ENCODE data around the gene HBZ. TPM values are rescaled to one million over a fixed set of nuclear protein-coding genes. Genes with fewer than 3 reads are reported as not detected.

HBZ gene
- total and polyA plus RNA-seq, 7 donors, result 0.05 to 0.12 (median 0.11) TPM; not detected in 4

- intact Hi-C loops (cut with DNase I), result loop anchor here (1.0 to 2.0 kb wide), 2 partner anchors 75 kb away; no protein-coding TSS in a partner anchor
- ATAC-seq (peak in 1 of 4 donors; percentile 16), DNase-seq (peak in 1 of 2 donors; percentile 85)
- WGBS, 3 donors, result 5 to 8% (median 8%) methylated on average over 22 of the region's 22 CpGs
- peaks cover 0 to 48% (median 18%) of the 10 kb centered on the region in 3 donors for H3K27me3 ChIP-seq (ENCODE audit: insufficient read depth in 3 of 3, low read length in 2 of 3)
- no peaks in the 10 kb centered on the region for H3K9me3 ChIP-seq
- H3K4me3 ChIP-seq, result peak overlapping the region; percentile 49
- H3K4me1 ChIP-seq, result peaks cover 11% of the 10 kb centered on the region
- no peaks in the 10 kb centered on the region for H3K36me3 ChIP-seq (ENCODE audit: insufficient read depth in 1 of 2, low read depth in 1 of 2)
- TF ChIP-seq CTCF (IDR thresholded peaks at IDR 0.05), result peak; percentile 93
- no peak overlapping the region for H3K27ac ChIP-seq
Measured at GRCh38 chr16:181565-182021, 29.1 kb downstream of the HBZ start.

GRCh38 chr16:183005-183404, 30.6 kb downstream of the HBZ start:
- Histone ChIP-seq H3K4me1 (peaks cover 11% of the 10 kb centered on the region), H3K27ac (no peak overlapping the region), H3K9me3 (no peaks in the 10 kb centered on the region), H3K4me3 (no peak overlapping the region), H3K36me3 (ENCODE audit: insufficient read depth in 1 of 2, low read depth in 1 of 2) (peaks cover 5 to 9% of the 10 kb centered on the region in 2 donors), H3K27me3 (ENCODE audit: insufficient read depth in 3 of 3, low read length in 2 of 3) (peaks cover 0 to 37% (median 12%) of the 10 kb centered on the region in 3 donors)
- ATAC-seq (no peak), DNase-seq (no peak)
- 62 to 71% (median 68%) methylated on average over 7 of the region's 7 CpGs for WGBS, 3 donors
- intact Hi-C loops (cut with DNase I), result no loop called here
- no peak for TF ChIP-seq CTCF (IDR thresholded peaks at IDR 0.05)

- intact Hi-C loops (cut with DNase I), result no loop called here
- H3K4me3 ChIP-seq, result no peak overlapping the region
- peaks cover 13 to 31% of the 10 kb centered on the region in 2 donors for H3K36me3 ChIP-seq (ENCODE audit: insufficient read depth in 1 of 2, low read depth in 1 of 2)
- H3K4me1 ChIP-seq, result peaks cover 11% of the 10 kb centered on the region
- no peak for ATAC-seq
- H3K27ac ChIP-seq, result no peak overlapping the region
- no peak for TF ChIP-seq CTCF (IDR thresholded peaks at IDR 0.05)
- H3K9me3 ChIP-seq, result no peaks in the 10 kb centered on the region
- 72 to 82% (median 81%) methylated on average over 13 of the region's 13 CpGs for WGBS, 3 donors
- H3K27me3 ChIP-seq (ENCODE audit: insufficient read depth in 3 of 3, low read length in 2 of 3), result peaks cover 0 to 15% (median 2%) of the 10 kb centered on the region in 3 donors
- DNase-seq, result no peak
Measured at GRCh38 chr16:185213-185612, 32.8 kb downstream of the HBZ start.

GRCh38 chr16:185691-186090, 33.2 kb downstream of the HBZ start:
- TF ChIP-seq CTCF (IDR thresholded peaks at IDR 0.05), result no peak
- DNase-seq (no peak), ATAC-seq (no peak)
- Histone ChIP-seq H3K27ac (no peak overlapping the region), H3K4me1 (peaks cover 7% of the 10 kb centered on the region), H3K9me3 (no peaks in the 10 kb centered on the region), H3K27me3 (ENCODE audit: insufficient read depth in 3 of 3, low read length in 2 of 3) (peaks cover 0 to 10% (median 0%) of the 10 kb centered on the region in 3 donors), H3K4me3 (no peak overlapping the region), H3K36me3 (ENCODE audit: insufficient read depth in 1 of 2, low read depth in 1 of 2) (peaks cover 13 to 36% of the 10 kb centered on the region in 2 donors)
- intact Hi-C loops (cut with DNase I), result no loop called here
- WGBS, 3 donors, result 78 to 86% (median 85%) methylated on average over 10 to 11 of the region's 11 CpGs

GRCh38 chr16:187330-187729, 34.9 kb downstream of the HBZ start:
- TF ChIP-seq CTCF (IDR thresholded peaks at IDR 0.05), result no peak
- Histone ChIP-seq H3K4me1 (no peaks in the 10 kb centered on the region), H3K36me3 (ENCODE audit: insufficient read depth in 1 of 2, low read depth in 1 of 2) (peaks cover 13 to 52% of the 10 kb centered on the region in 2 donors), H3K27ac (no peak overlapping the region), H3K4me3 (no peak overlapping the region), H3K9me3 (no peaks in the 10 kb centered on the region), H3K27me3 (ENCODE audit: insufficient read depth in 3 of 3, low read length in 2 of 3) (no peaks in the 10 kb centered on the region)
- ATAC-seq (no peak), DNase-seq (no peak)
- 86 to 98% (median 96%) methylated on average over 7 to 8 of the region's 8 CpGs for WGBS, 3 donors
- intact Hi-C loops (cut with DNase I), result no loop called here
